IMR-90 (cell line): ENCODE data around the gene DENND1A. TPM values are rescaled to one million over a fixed set of nuclear protein-coding genes. Genes with fewer than 3 reads are reported as not detected.

Experiments
- ATAC-seq: fragments of 200-7000 bp; cut with Tn5 transposase; 2 replicates; pipeline ENCODE4 v1.9.1; 2020; ENCODE audit warnings: low read depth, mild to moderate bottlenecking, moderate library complexity
- BruUV-seq: library from RNA; stranded (reverse); fragments of 400-500 nt; replicated peaks from 2 replicates; lab custom pipeline; 2021; lab: Mats Ljungman, UMichigan
- CTCF ChIA-PET: fragments of 300-600 bp; formaldehyde crosslinking; extraction: SDS; loops from one replicate; lab custom pipeline; 2021; ENCODE audit warnings: antibody characterized with exemption; lab: Yijun Ruan, JAX
- POLR2A ChIA-PET: fragments of 300-600 bp; sonication (Branson Sonifier 250); formaldehyde crosslinking; loops from one replicate; lab custom pipeline; 2022; ENCODE audit warnings: antibody characterized with exemption; ENCODE audit not compliant: unreplicated experiment; lab: Charles Lee
- DNase-seq: peaks from one replicate; pipeline ENCODE4 v3.0.0; 2013
- H2AFZ ChIP-seq: replicated peaks from 2 replicates; pipeline ENCODE3; 2013; ENCODE audit warnings: low read length, mild to moderate bottlenecking; ENCODE audit not compliant: poor library complexity
- H2AK5ac ChIP-seq: 2 replicates; pipeline ENCODE4 v1.6.1; 2013; ENCODE audit warnings: low read depth, low read length, inconsistent platforms
- H2AK9ac ChIP-seq: replicated peaks from 2 replicates; pipeline ENCODE3; 2013; ENCODE audit warnings: mild to moderate bottlenecking, low read depth, low read length, moderate library complexity; ENCODE audit not compliant: poor library complexity
- H2BK120ac ChIP-seq: 2 replicates; pipeline ENCODE4 v1.6.1; 2013; ENCODE audit warnings: low read depth, low read length, inconsistent platforms
- H2BK15ac ChIP-seq: 3 replicates; pipeline ENCODE4 v1.6.1; 2013; ENCODE audit warnings: low read depth, low read length, inconsistent platforms
- H2BK20ac ChIP-seq: 2 replicates; pipeline ENCODE4 v1.6.1; 2013; ENCODE audit warnings: low read depth, mild to moderate bottlenecking, inconsistent platforms, low read length, moderate library complexity
- H2BK5ac ChIP-seq: 2 replicates; pipeline ENCODE4 v1.6.1; 2013; ENCODE audit warnings: mild to moderate bottlenecking, low read depth, low read length, inconsistent platforms; ENCODE audit not compliant: poor library complexity, severe bottlenecking
- H3K14ac ChIP-seq: replicated peaks from 2 replicates; pipeline ENCODE4 v1.6.1; 2013; ENCODE audit warnings: low read depth, low read length, inconsistent platforms
- H3K18ac ChIP-seq: 2 replicates; pipeline ENCODE4 v1.6.1; 2013; ENCODE audit warnings: low read depth, low read length, control low read depth
- H3K23ac ChIP-seq: 2 replicates; pipeline ENCODE4 v1.6.1; 2013; ENCODE audit warnings: low read depth, low read length, inconsistent platforms
- H3K27ac ChIP-seq: 2 replicates; pipeline ENCODE4 v1.5.1; 2013; ENCODE audit warnings: mild to moderate bottlenecking, control low read depth, low read length; ENCODE audit not compliant: insufficient read depth
- H3K27me3 ChIP-seq: 2 replicates; pipeline ENCODE4 v1.6.1; 2013; ENCODE audit warnings: low read length; ENCODE audit not compliant: control insufficient read depth, insufficient read depth
- H3K36me3 ChIP-seq: 2 replicates; pipeline ENCODE4 v1.6.1; 2013; ENCODE audit warnings: low read length, mixed read lengths; ENCODE audit not compliant: control insufficient read depth, insufficient read depth
- H3K4ac ChIP-seq: 2 replicates; pipeline ENCODE4 v1.6.1; 2013; ENCODE audit warnings: low read depth, low read length, inconsistent platforms
- H3K4me1 ChIP-seq: 2 replicates; pipeline ENCODE4 v1.6.1; 2013; ENCODE audit warnings: low read length, mixed read lengths; ENCODE audit not compliant: control insufficient read depth, insufficient read depth
- H3K4me2 ChIP-seq: 2 replicates; pipeline ENCODE4 v1.6.1; 2013; ENCODE audit warnings: low read depth, mild to moderate bottlenecking, control low read depth, low read length, moderate library complexity
- H3K4me3 ChIP-seq: 2 replicates; pipeline ENCODE4 v1.5.1; 2013; ENCODE audit warnings: low read depth, mild to moderate bottlenecking, control low read depth, low read length, moderate library complexity; ENCODE audit not compliant: insufficient read depth
- H3K56ac ChIP-seq: 2 replicates; pipeline ENCODE4 v1.6.1; 2013; ENCODE audit warnings: low read length, inconsistent platforms; ENCODE audit not compliant: insufficient read depth; ENCODE audit errors: extremely low read depth
- H3K79me1 ChIP-seq, 2 experiments: 2 replicates each; pipeline ENCODE4 v1.6.1; 2013; ENCODE audit warnings: low read length in 2 of 2, inconsistent platforms in 1 of 2, low read depth in 1 of 2
- H3K9ac ChIP-seq: 2 replicates; pipeline ENCODE4 v1.6.1; 2013; ENCODE audit warnings: low read depth, low read length, control low read depth
- H3K9me1 ChIP-seq: 2 replicates; pipeline ENCODE4 v1.6.1; 2013; ENCODE audit warnings: low read length, inconsistent platforms; ENCODE audit not compliant: insufficient read depth
- H3K9me3 ChIP-seq: 2 replicates; pipeline ENCODE4 v1.6.1; 2013; ENCODE audit warnings: low read length; ENCODE audit not compliant: control insufficient read depth, insufficient read depth
- H4K20me1 ChIP-seq: 2 replicates; pipeline ENCODE4 v1.6.1; 2013; ENCODE audit warnings: low read length, inconsistent platforms; ENCODE audit not compliant: insufficient read depth
- H4K5ac ChIP-seq: 2 replicates; pipeline ENCODE4 v1.6.1; 2013; ENCODE audit warnings: mild to moderate bottlenecking, low read depth, low read length, control low read depth
- H4K8ac ChIP-seq, 2 experiments: 2 replicates each; pipeline ENCODE4 v1.6.1; 2013; ENCODE audit warnings: low read depth in 2 of 2, low read length in 2 of 2, control low read depth in 1 of 2, inconsistent platforms in 1 of 2
- H4K91ac ChIP-seq: 2 replicates; pipeline ENCODE4 v1.6.1; 2013; ENCODE audit warnings: low read depth, low read length, inconsistent platforms; ENCODE audit not compliant: insufficient read depth
- BHLHE40 ChIP-seq: fragments of 150-350 bp; IDR thresholded peaks from 2 replicates; pipeline ENCODE4 v1.6.1; 2016; ENCODE audit warnings: mild to moderate bottlenecking, low read depth, low read length
- CEBPB ChIP-seq: IDR thresholded peaks from 2 replicates; pipeline ENCODE4 v1.6.1; 2012; ENCODE audit warnings: low read depth, low read length, improper control_type of control experiment
- CHD1 ChIP-seq: IDR thresholded peaks from 2 replicates; pipeline ENCODE4 v1.6.1; 2012; ENCODE audit warnings: low read depth, low read length, improper control_type of control experiment
- FOS ChIP-seq: fragments of 150-350 bp; IDR thresholded peaks from 2 replicates; pipeline ENCODE4 v1.6.1; 2016; ENCODE audit warnings: low read depth, low read length
- MAFK ChIP-seq: IDR thresholded peaks from 2 replicates; pipeline ENCODE4 v1.6.1; 2012; ENCODE audit warnings: low read depth, low read length, improper control_type of control experiment
- MAZ ChIP-seq: IDR thresholded peaks from 2 replicates; pipeline ENCODE4 v1.6.1; 2012; ENCODE audit warnings: low read depth, mild to moderate bottlenecking, low read length, improper control_type of control experiment, moderate library complexity, borderline replicate concordance
- MXI1 ChIP-seq: IDR thresholded peaks from 2 replicates; pipeline ENCODE4 v1.6.1; 2012; ENCODE audit warnings: low read depth, mild to moderate bottlenecking, low read length, moderate library complexity, borderline replicate concordance
- NFE2L2 ChIP-seq: fragments of 150-350 bp; IDR thresholded peaks from 2 replicates; pipeline ENCODE4 v1.6.1; 2016; ENCODE audit warnings: low read depth, mild to moderate bottlenecking, low read length
- POLR2A ChIP-seq: IDR thresholded peaks from 2 replicates; pipeline ENCODE4 v1.6.1; 2012; ENCODE audit warnings: mild to moderate bottlenecking, low read depth, low read length
- RAD21 ChIP-seq: IDR thresholded peaks from 2 replicates; pipeline ENCODE4 v1.6.1; 2012; ENCODE audit warnings: low read length, improper control_type of control experiment
- RFX5 ChIP-seq: IDR thresholded peaks from 2 replicates; pipeline ENCODE4 v1.8.0; 2012; ENCODE audit warnings: low read depth, mild to moderate bottlenecking, low read length, moderate library complexity
- WGBS, 2 experiments: methylation state at CpG; one replicate each; pipeline versions ENCODE4 v1.1.5 to v1.1.7; 2013; ENCODE audit warnings: missing lambda C conversion rate in 2 of 2; ENCODE audit not compliant: insufficient read length in 1 of 2; ENCODE audit errors: extremely low coverage in 2 of 2; 5-methylcytosine and 5-hydroxymethylcytosine counted together
- dilution Hi-C: fragments of 300-500 bp; cut with HindIII; formaldehyde crosslinking; loops from one replicate; pipeline ENCODE4 v1.14.3; 2018; ENCODE audit warnings: low sequenced_read_pairs; ENCODE audit not compliant: unreplicated experiment
- in situ Hi-C: fragments of 300-500 bp; cut with MboI; formaldehyde crosslinking; loops from 3 replicates; pipeline ENCODE4 v1.14.3; 2019; ENCODE audit warnings: low sequenced_read_pairs, inconsistent platforms, mixed read lengths
- intact Hi-C: fragments of 100-400 bp; cut with micrococcal nuclease; formaldehyde crosslinking; loops from 2 replicates; pipeline ENCODE4 v1.10.0; 2022
- polyA plus RNA-seq, 3 experiments: library from polyadenylated mRNA; depleted of rRNA; stranded (reverse); fragments of >200 nt; gene quantifications; 2 replicates each; pipeline ENCODE4 v1.2.3, GENCODE V29; 2012; ENCODE audit warnings: low replicate concordance in 1 of 3
- total RNA-seq: library from RNA; depleted of rRNA; stranded (reverse); fragments of >200 nt; gene quantifications from 2 replicates; pipeline ENCODE4 v1.2.3, GENCODE V29; 2012

The DENND1A gene
- total and polyA plus RNA-seq, 2 of the 4 experiments (the other 2 are of a cell fraction) = 21.4 to 27.6 TPM

- peaks cover 9% of the 10 kb centered on the region; the same call in 1 of the 2 replicates for H3K9me3 ChIP-seq
- POLR2A ChIA-PET = no interaction called here
- no peak overlapping the region for H4K91ac ChIP-seq
- H3K27me3 ChIP-seq = peaks cover 18% of the 10 kb centered on the region
- no peak overlapping the region for H3K14ac ChIP-seq
- no peak overlapping the region for H3K4ac ChIP-seq
- H3K18ac ChIP-seq = no peak overlapping the region
- no peak overlapping the region for H2BK120ac ChIP-seq
- in situ Hi-C loops (no loop called here), intact Hi-C loops (no loop called here), dilution Hi-C loops (no loop called here)
- H4K5ac ChIP-seq = no peak overlapping the region
- H4K20me1 ChIP-seq = 0 out of 2 replicates have a peak, but pooled peaks cover 4% of the 10 kb centered on the region
- BruUV-seq = no TSS peak
- no peak overlapping the region for H3K9ac ChIP-seq
- no peak overlapping the region for H3K23ac ChIP-seq
- no peaks in the 10 kb centered on the region for H3K4me1 ChIP-seq
- no peak overlapping the region for H3K27ac ChIP-seq
- H3K4me2 ChIP-seq = no peak overlapping the region
- H4K8ac ChIP-seq = no peak overlapping the region
- no peaks in the 10 kb centered on the region for H3K79me1 ChIP-seq
- TF ChIP-seq MXI1 (no peak), BHLHE40 (no peak), CEBPB (no peak), RFX5 (no peak), NFE2L2 (no peak), POLR2A (no peak), CHD1 (no peak), MAFK (no peak), RAD21 (no peak), FOS (no peak), MAZ (no peak)
- no peak overlapping the region for H2AFZ ChIP-seq
- no peak overlapping the region for H2AK9ac ChIP-seq
- no peaks in the 10 kb centered on the region for H3K36me3 ChIP-seq
- DNase-seq (no peak), ATAC-seq (no peak)
- no peak overlapping the region for H2BK5ac ChIP-seq
- CTCF ChIA-PET = no interaction called here
- WGBS, 2 experiments = 52% methylated on average over 4 of the region's 12 CpGs; no CpG with 5 or more reads in 1 of the 2 experiments
- no peak overlapping the region for H2BK15ac ChIP-seq
- no peak overlapping the region for H2AK5ac ChIP-seq
- H3K9me1 ChIP-seq = no peaks in the 10 kb centered on the region
- H3K56ac ChIP-seq = no peak overlapping the region
- H3K4me3 ChIP-seq = no peak overlapping the region
- no peak overlapping the region for H2BK20ac ChIP-seq
Observed at GRCh38 chr9:123974471-123974870, 44.5 kb upstream of the DENND1A start.
